HEK293T (cell line): ENCODE data around the gene SLC22A5.

ENCODE experiments used
- ARNT ChIP-seq: fragments of 450-650 bp; IDR thresholded peaks from 2 replicates; pipeline ENCODE4 v1.6.1; 2017; ENCODE audit warnings: mild to moderate bottlenecking
- BHLHE40 ChIP-seq: fragments of 450-650 bp; IDR thresholded peaks from 2 replicates; pipeline ENCODE4 v1.6.1; 2016; ENCODE audit warnings: mild to moderate bottlenecking, moderate library complexity, borderline replicate concordance
- CTBP1 ChIP-seq: fragments of 450-650 bp; IDR thresholded peaks from 2 replicates; pipeline ENCODE4 v1.6.1; 2016; ENCODE audit warnings: borderline replicate concordance
- ELF4 ChIP-seq: fragments of 450-650 bp; IDR thresholded peaks from 2 replicates; pipeline ENCODE4 v1.6.1; 2017; ENCODE audit warnings: antibody characterized with exemption
- FOXA1 ChIP-seq: fragments of 450-650 bp; IDR thresholded peaks from 2 replicates; pipeline ENCODE4 v1.6.1; 2016; ENCODE audit warnings: mild to moderate bottlenecking
- FOXK2 ChIP-seq: fragments of 450-650 bp; IDR thresholded peaks from 2 replicates; pipeline ENCODE4 v1.6.1; 2016; ENCODE audit warnings: mild to moderate bottlenecking
- FOXM1 ChIP-seq: fragments of 450-650 bp; IDR thresholded peaks from 2 replicates; pipeline ENCODE4 v1.6.1; 2017; ENCODE audit warnings: mild to moderate bottlenecking, borderline replicate concordance
- HDGF ChIP-seq: fragments of 450-650 bp; IDR thresholded peaks from 2 replicates; pipeline ENCODE4 v1.6.1; 2017; ENCODE audit warnings: antibody characterized with exemption, borderline replicate concordance
- L3MBTL2 ChIP-seq: fragments of 450-650 bp; conservative IDR thresholded peaks from 2 replicates; pipeline ENCODE4 v1.6.1; 2016; ENCODE audit warnings: mild to moderate bottlenecking
- PKNOX1 ChIP-seq: fragments of 450-650 bp; IDR thresholded peaks from 2 replicates; pipeline ENCODE4 v1.6.1; 2016
- SP1 ChIP-seq: fragments of 450-650 bp; IDR thresholded peaks from 2 replicates; pipeline ENCODE4 v1.6.1; 2017
- SUZ12 ChIP-seq: fragments of 450-650 bp; IDR thresholded peaks from 2 replicates; pipeline ENCODE4 v1.6.1; 2016; ENCODE audit warnings: mild to moderate bottlenecking
- TARDBP ChIP-seq: fragments of 450-650 bp; IDR thresholded peaks from 2 replicates; pipeline ENCODE4 v1.6.1; 2016
- ZNF384 ChIP-seq: fragments of 450-650 bp; IDR thresholded peaks from 2 replicates; pipeline ENCODE4 v1.6.1; 2016

- TF ChIP-seq FOXK2, result no peak
- no peak for TF ChIP-seq ELF4
- no peak for TF ChIP-seq SP1
- no peak for TF ChIP-seq ZNF384
- TF ChIP-seq SUZ12, result no peak
- no peak for TF ChIP-seq TARDBP
- TF ChIP-seq BHLHE40, result no peak
- TF ChIP-seq FOXM1, result no peak
- no peak for TF ChIP-seq PKNOX1
- TF ChIP-seq L3MBTL2, result no peak
- no peak for TF ChIP-seq FOXA1
- no peak for TF ChIP-seq CTBP1
- TF ChIP-seq HDGF, result no peak
- no peak for TF ChIP-seq ARNT
Measured at GRCh38 chr5:132368186-132368585, 1.3 kb upstream of the SLC22A5 start.
